Activated naive CD8-positive, alpha-beta T cell treated with anti-CD3 and anti-CD28 coated beads, Interleukin-2, amount 10 ng/mL, durations not matched to agents 7 days and 5 days (primary cell): Measurements from ENCODE around the gene NEK3. TPM values are rescaled to one million over a fixed set of nuclear protein-coding genes. Genes with fewer than 3 reads are reported as not detected.
"Not testable (repeated sequence)": the region's sequence is repeated elsewhere in the genome, so short reads cannot be mapped to it uniquely, and the experiment has no call there.

Experiments used
- ATAC-seq: fragments of 150-1000 bp; cut with Tn5 transposase; one replicate; pipeline ENCODE4 v1.10.0; 2021; ENCODE audit warnings: low read depth, moderate library complexity
- POLR2A ChIA-PET: fragments of 350-600 bp; sonication (Branson Sonifier 250); formaldehyde crosslinking; loops from one replicate; lab custom pipeline; 2021; ENCODE audit warnings: antibody characterized with exemption; lab: Charles Lee
- DNase-seq: peaks from one replicate; pipeline ENCODE4 v3.0.0; 2021
- H3K27ac Mint-ChIP-seq: one replicate; pipeline ENCODE4 v1.8.0; 2022; ENCODE audit warnings: mild to moderate bottlenecking, mixed read lengths
- H3K27me3 Mint-ChIP-seq: one replicate; pipeline ENCODE4 v1.8.0; 2022; ENCODE audit warnings: mild to moderate bottlenecking, moderate library complexity, mixed read lengths
- H3K36me3 Mint-ChIP-seq: one replicate; pipeline ENCODE4 v1.8.0; 2021; ENCODE audit warnings: mild to moderate bottlenecking, mixed read lengths
- H3K4me1 Mint-ChIP-seq: one replicate; pipeline ENCODE4 v1.8.0; 2021; ENCODE audit warnings: mixed read lengths
- H3K4me3 Mint-ChIP-seq: one replicate; pipeline ENCODE4 v1.8.0; 2022; ENCODE audit warnings: mild to moderate bottlenecking, moderate library complexity, mixed read lengths
- H3K9me3 Mint-ChIP-seq: one replicate; pipeline ENCODE4 v1.8.0; 2021; ENCODE audit warnings: mixed read lengths
- total RNA-seq, 2 experiments: library from RNA; stranded (reverse); gene quantifications; one replicate each; pipeline ENCODE4 v1.2.3, GENCODE V29; 2021

Gene NEK3
- total RNA-seq, 2 experiments from 2014 or later: 2.1 TPM

DNA sequence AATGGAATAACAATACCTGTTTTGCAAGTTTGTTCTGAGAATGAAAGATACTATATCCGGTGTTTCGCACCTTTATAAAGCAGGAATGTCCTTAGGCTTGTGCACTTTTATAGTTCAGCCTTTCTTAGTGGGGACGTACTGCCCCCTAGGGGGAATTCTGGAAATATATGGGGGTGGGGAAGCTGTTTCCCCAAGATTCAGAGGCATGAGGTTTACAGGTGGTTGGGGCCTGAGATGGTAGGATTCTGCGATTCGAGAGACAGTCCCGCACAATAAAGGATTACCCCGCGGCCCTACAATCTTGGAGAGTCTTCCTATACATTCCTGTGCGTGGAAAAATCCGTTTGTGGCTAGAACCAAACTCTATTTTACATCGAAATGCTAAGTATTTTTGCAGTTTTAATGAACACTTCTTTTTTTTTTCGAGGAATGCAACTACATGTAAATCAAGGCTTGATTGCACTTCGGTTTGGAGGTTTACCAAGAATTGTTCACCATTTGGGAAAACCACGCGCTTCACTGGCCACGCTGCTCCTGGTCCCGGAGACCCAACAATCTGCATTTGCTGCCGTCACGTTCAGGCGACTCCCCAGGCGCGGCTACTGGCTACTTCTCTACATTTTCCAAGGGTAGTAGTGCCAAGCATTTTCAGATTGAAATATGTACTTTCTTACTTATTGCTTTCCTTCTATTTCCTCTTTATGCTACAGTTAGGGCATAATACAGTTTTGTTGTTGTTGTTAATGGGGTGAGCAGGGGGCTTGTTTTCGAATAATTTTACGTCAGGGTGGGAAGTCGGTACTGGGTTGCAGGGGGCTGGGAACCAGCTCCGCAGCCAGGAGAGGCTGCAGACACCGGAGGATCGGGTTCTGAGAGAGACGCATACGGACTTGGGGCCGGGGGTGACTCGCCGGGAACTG lies 31.4 kb downstream of the NEK3 start:
- POLR2A ChIA-PET: no interaction called here
- Mint-ChIP-seq H3K4me3 (peak overlapping the region; percentile 85), H3K9me3 (no peaks in the 10 kb centered on the region), H3K27ac (no peak overlapping the region), H3K27me3 (peaks cover 14% of the 10 kb centered on the region), H3K36me3 (no peaks in the 10 kb centered on the region), H3K4me1 (peaks cover 11% of the 10 kb centered on the region)
- ATAC-seq (peak; percentile 53), DNase-seq (peak; percentile 39)

DNA sequence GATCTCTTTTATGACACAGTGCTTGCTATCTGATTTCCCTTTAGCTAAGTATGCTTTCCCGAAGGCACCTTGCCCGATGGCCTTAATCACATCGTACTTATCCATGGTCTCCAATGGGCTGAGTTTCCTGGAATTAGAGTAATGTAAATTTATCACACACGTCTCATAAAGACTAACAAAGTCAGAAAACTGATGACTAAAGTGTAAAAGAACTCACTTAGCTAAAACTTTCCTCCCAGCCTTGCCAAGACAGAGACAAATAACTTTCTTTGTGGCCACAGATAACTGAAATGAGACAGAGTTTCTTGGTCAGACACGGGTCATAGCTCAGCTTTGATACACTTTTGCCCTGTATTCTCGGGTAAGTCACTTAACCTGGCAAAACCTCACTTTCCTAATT lies 32.0 kb downstream of the NEK3 start:
- POLR2A ChIA-PET: no interaction called here
- no peak for ATAC-seq
- H3K4me1 Mint-ChIP-seq: peaks cover 11% of the 10 kb centered on the region

DNA sequence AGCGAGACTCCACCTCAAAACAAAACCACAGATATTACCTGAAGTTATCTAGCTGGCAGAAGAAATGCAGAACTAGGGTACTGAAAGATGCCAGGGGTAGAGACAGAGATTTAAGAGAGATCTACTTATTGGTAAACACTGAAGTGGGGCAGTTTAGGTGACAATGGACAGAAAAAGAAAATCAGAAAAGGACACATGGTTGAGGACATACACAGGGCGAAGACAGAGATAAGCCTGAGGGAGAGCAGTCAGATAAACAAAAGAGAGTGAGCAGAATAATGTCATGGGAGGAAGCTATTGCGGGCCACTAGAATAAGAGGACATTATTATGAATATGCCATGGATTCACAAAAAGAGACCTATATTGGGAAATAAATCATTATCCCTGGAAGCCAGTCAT lies 33.9 kb downstream of the NEK3 start:
- POLR2A ChIA-PET: no interaction called here
- no peaks in the 10 kb centered on the region for H3K36me3 Mint-ChIP-seq

More for the DNA sequence above, 32.0 kb downstream of the NEK3 start:
- Mint-ChIP-seq H3K27ac (no peak overlapping the region), H3K9me3 (no peaks in the 10 kb centered on the region), H3K36me3 (no peaks in the 10 kb centered on the region), H3K27me3 (peaks cover 16% of the 10 kb centered on the region), H3K4me3 (no peak overlapping the region)
- no peak for DNase-seq

DNA sequence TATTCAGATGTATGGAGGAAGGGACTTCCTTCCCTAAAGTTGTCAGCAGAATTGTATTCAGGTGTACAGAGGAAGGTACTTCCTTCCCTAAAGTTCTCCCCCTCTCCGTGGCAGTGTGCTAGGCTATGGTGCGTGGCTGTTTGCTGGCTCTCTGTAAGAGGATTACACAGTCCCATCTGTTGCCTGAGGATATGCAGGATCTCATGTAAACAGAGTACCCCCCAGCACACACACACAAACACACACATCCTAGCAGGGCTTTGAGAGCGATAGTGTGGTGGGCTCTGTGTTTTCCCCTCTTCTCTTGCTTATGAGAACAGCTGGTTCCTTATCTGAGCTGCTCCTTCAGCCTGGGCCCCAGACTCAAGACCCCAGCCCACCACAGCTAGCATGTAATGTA lies 40.8 kb downstream of the NEK3 start:
- no peaks in the 10 kb centered on the region for H3K36me3 Mint-ChIP-seq
- no peaks in the 10 kb centered on the region for H3K4me1 Mint-ChIP-seq
- ATAC-seq (no peak), DNase-seq (no peak)
- no peak overlapping the region for H3K27ac Mint-ChIP-seq
- no peaks in the 10 kb centered on the region for H3K9me3 Mint-ChIP-seq
- POLR2A ChIA-PET: no interaction called here
- H3K4me3 Mint-ChIP-seq: no peak overlapping the region
- peaks cover 19% of the 10 kb centered on the region for H3K27me3 Mint-ChIP-seq

More for the DNA sequence above, 33.9 kb downstream of the NEK3 start:
- H3K4me3 Mint-ChIP-seq: no peak overlapping the region
- H3K9me3 Mint-ChIP-seq: no peaks in the 10 kb centered on the region
- DNase-seq: no peak
- peaks cover 19% of the 10 kb centered on the region for H3K27me3 Mint-ChIP-seq
- ATAC-seq: no peak
- H3K4me1 Mint-ChIP-seq: peaks cover 11% of the 10 kb centered on the region
- no peak overlapping the region for H3K27ac Mint-ChIP-seq

DNA sequence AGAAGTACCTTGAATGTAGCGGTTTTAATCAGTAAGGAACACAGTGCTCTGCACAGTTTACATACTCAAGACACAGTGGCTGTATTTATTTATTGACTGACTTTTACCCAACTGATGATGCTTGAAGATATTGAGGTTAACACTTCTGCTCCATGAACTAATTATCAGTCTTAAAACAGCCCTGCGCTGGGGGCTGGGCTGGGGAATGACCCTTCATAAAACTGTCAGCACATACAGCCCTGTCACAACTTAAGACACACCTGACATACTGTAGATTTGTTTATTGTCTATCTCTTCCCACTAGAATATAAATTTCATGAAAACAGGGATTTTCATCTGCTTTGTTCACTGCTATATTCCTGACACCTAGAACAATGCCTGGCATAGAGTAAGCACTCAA lies 41.3 kb downstream of the NEK3 start:
- Mint-ChIP-seq H3K36me3 (no peaks in the 10 kb centered on the region), H3K4me3 (no peak overlapping the region), H3K27me3 (peaks cover 17% of the 10 kb centered on the region), H3K4me1 (no peaks in the 10 kb centered on the region), H3K27ac (no peak overlapping the region), H3K9me3 (no peaks in the 10 kb centered on the region)
- ATAC-seq (no peak), DNase-seq (no peak)
- POLR2A ChIA-PET: no interaction called here

DNA sequence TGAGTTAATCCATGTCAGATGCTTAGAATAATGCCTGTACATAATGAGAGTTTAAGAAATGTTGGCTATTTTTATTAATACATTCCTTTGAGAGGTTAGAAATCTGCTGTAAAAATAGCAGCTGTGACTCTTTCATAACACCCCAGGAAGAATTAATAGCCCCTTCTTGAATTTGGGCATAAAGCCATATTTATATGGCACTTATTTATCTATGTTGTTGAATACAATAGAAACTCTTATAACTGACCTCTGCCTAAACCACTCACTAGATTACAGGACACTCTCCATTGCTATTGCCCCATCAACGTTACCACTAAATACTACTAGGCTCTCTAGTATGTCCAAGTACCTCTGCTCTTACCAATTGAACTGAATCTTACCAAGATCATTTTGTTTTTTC lies 46.8 kb downstream of the NEK3 start:
- H3K36me3 Mint-ChIP-seq: no peaks in the 10 kb centered on the region
- no peaks in the 10 kb centered on the region for H3K9me3 Mint-ChIP-seq
- peaks cover 16% of the 10 kb centered on the region for H3K27me3 Mint-ChIP-seq
- POLR2A ChIA-PET: no interaction called here
- DNase-seq (no peak), ATAC-seq (no peak)
- no peaks in the 10 kb centered on the region for H3K4me1 Mint-ChIP-seq
- H3K27ac Mint-ChIP-seq: no peak overlapping the region
- H3K4me3 Mint-ChIP-seq: no peak overlapping the region

DNA sequence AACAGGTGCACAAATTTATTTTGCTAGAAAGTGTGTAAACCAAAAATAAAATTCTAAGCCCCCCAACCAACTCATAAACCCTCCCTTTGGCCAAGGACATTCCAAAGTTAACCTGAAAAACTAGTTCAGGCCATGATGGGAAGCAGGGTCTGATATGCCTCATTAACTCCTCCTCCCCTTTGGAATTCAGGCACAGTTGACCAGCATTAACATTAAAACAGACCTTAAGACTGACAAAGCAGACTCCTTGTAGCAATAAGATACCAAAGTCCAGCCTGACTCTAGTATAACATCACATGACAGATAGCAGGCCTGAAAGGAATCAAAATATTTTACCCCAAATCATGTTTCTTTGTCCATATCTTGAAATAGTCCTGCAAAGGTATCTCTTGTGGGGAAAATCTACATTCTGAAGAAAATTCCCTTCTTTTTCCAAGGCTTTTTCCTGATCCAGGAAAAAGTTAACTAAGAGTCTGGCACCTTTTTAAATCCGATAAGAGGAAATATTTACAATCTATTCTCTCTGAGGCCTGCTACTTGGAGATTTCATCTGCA lies 50.2 kb downstream of the NEK3 start:
- Mint-ChIP-seq H3K4me1 (no peaks in the 10 kb centered on the region), H3K27ac (no peak overlapping the region), H3K4me3 (no peak overlapping the region), H3K9me3 (no peaks in the 10 kb centered on the region), H3K36me3 (no peaks in the 10 kb centered on the region), H3K27me3 (peaks cover 16% of the 10 kb centered on the region)
- no peak for ATAC-seq
- POLR2A ChIA-PET: no interaction called here
- DNase-seq: no peak

DNA sequence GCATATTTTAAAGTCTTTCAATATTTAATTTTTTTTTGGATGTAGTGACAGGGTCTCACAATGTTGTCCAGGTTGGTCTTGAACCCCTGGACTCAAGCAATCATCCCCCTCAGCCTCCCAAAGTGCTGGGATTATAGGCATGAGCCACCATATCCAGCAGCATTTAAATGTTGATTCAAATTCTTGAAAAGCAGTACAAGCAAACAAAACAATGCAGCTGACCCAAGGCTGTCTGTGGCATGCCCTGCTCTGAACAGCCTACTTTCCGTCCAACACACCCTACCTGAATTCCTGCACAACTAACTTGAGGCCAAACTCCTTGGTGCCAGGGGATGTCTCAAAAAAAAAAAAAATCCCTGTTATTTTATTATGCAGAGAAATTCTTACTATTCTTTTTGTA lies 53.6 kb downstream of the NEK3 start:
- no peak for ATAC-seq
- no peaks in the 10 kb centered on the region for H3K36me3 Mint-ChIP-seq
- H3K27ac Mint-ChIP-seq: no peak overlapping the region
- POLR2A ChIA-PET: no interaction called here
- DNase-seq: no peak
- no peak overlapping the region for H3K4me3 Mint-ChIP-seq
- no peaks in the 10 kb centered on the region for H3K9me3 Mint-ChIP-seq
- no peaks in the 10 kb centered on the region for H3K4me1 Mint-ChIP-seq
- peaks cover 12% of the 10 kb centered on the region for H3K27me3 Mint-ChIP-seq

DNA sequence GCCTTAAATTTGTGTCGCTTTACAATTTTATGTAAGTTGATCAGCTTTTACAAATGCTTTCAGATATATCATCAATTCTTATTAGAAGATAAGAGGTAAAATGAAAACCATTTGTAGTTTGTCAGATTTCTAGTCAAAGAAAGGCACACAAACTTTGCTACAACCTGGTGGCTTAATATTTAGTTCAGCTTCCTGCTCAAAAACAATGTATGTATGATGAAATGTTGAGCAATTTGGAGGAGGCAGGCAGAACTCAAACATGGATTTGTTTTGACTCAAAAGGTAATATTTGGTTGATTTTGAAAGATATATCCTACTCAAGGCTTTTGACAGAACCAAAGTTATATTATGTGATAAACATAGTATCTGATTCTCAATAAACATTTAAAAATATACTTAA lies 54.8 kb downstream of the NEK3 start:
- Mint-ChIP-seq H3K27ac (no peak overlapping the region), H3K36me3 (no peaks in the 10 kb centered on the region), H3K27me3 (peaks cover 8% of the 10 kb centered on the region), H3K9me3 (no peaks in the 10 kb centered on the region), H3K4me1 (no peaks in the 10 kb centered on the region), H3K4me3 (no peak overlapping the region)
- POLR2A ChIA-PET: no interaction called here
- DNase-seq (no peak), ATAC-seq (no peak)

DNA sequence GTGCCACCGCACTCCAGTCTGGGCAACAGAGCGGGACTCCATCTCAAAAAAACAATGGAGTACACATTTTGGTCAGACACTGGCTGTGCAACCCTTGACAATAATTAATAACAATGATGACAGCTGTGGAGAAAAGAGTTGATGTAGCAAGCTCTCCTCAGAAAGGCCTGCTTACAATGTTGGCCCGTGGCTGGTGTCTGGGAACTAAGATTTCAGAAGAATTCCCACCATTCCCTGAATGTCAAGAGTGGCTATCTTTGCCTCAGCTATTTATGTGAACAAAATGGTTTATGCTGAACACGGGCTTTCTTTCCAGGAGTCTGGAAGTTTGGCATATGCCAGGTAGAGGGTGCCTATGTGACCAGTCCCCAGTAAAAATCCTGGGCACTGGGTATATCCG lies 56.0 kb downstream of the NEK3 start:
- peaks cover 8% of the 10 kb centered on the region for H3K27me3 Mint-ChIP-seq
- no peaks in the 10 kb centered on the region for H3K36me3 Mint-ChIP-seq
- ATAC-seq: no peak
- POLR2A ChIA-PET: no interaction called here
- H3K27ac Mint-ChIP-seq: no peak overlapping the region
- no peak overlapping the region for H3K4me3 Mint-ChIP-seq
- no peaks in the 10 kb centered on the region for H3K4me1 Mint-ChIP-seq
- no peak for DNase-seq
- no peaks in the 10 kb centered on the region for H3K9me3 Mint-ChIP-seq

DNA sequence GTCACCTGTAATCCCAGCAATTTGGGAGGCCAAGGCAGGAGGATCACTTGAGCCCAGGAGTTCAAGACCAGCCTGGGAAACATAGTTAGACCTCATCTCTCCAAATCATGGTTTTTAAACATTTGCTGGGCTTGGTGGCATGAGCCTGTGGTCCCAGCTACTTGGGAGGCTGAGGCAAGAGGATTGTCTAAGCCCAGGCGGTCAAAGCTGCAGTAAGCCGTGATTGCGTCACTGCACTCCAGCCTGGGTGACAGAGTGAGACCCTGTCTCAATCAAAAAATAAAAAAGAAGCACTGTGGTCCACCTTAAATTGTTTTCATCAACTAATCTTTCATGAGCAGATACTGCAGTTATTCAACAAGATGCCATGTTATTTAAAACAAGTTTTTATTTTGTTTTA lies 57.0 kb downstream of the NEK3 start:
- H3K9me3 Mint-ChIP-seq, H3K27ac Mint-ChIP-seq, DNase-seq, H3K27me3 Mint-ChIP-seq, H3K4me3 Mint-ChIP-seq, H3K4me1 Mint-ChIP-seq, ATAC-seq, H3K36me3 Mint-ChIP-seq, POLR2A ChIA-PET: not testable (repeated sequence)

DNA sequence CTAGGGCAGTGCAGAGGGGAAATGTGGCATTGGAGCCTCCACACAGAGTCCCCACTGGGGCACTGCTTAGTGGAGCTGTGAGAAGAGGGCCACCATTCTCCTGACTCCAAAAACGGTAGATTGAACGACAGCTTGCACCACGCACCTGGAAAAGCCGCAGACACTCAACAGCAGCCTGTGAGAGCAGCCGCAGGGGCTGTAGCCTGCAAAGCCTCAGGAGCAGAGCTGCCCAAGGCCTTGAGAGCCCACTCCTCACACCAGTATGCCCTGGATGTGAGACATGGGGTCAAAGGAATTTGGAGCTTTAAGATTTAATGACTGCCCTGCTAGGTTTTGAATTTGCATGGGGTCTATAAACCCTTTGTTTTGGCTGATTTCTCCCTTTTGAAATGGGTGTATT lies 62.2 kb downstream of the NEK3 start:
- no peaks in the 10 kb centered on the region for H3K9me3 Mint-ChIP-seq
- DNase-seq (no peak), ATAC-seq (no peak)
- peaks cover 7% of the 10 kb centered on the region for H3K27me3 Mint-ChIP-seq
- no peak overlapping the region for H3K27ac Mint-ChIP-seq
- no peaks in the 10 kb centered on the region for H3K36me3 Mint-ChIP-seq
- H3K4me3 Mint-ChIP-seq: no peak overlapping the region
- POLR2A ChIA-PET: no interaction called here
- no peaks in the 10 kb centered on the region for H3K4me1 Mint-ChIP-seq

DNA sequence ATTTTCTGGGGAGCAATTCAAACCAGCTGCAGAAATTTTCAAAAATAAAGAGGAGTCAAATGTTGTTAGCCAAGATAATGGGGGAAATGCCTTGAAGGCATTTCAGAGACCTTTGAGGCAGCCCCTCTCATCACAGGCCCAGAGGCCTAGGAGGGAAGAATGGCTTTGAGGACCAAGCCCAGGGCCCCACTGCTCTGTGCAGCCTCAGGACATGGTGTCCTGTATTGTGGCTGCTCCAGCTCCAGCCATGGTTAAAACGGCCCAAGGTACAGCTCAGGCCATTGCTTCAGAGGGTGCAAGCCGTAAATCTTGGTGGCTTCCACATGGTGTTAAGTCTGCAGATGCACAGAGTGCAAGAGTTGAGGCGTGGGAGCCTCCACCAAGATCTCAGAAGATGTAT lies 62.6 kb downstream of the NEK3 start:
- no peak overlapping the region for H3K27ac Mint-ChIP-seq
- no peak for DNase-seq
- no peak overlapping the region for H3K4me3 Mint-ChIP-seq
- no peaks in the 10 kb centered on the region for H3K4me1 Mint-ChIP-seq
- no peaks in the 10 kb centered on the region for H3K36me3 Mint-ChIP-seq
- H3K27me3 Mint-ChIP-seq: peaks cover 7% of the 10 kb centered on the region
- POLR2A ChIA-PET: no interaction called here
- no peak for ATAC-seq
- no peaks in the 10 kb centered on the region for H3K9me3 Mint-ChIP-seq

DNA sequence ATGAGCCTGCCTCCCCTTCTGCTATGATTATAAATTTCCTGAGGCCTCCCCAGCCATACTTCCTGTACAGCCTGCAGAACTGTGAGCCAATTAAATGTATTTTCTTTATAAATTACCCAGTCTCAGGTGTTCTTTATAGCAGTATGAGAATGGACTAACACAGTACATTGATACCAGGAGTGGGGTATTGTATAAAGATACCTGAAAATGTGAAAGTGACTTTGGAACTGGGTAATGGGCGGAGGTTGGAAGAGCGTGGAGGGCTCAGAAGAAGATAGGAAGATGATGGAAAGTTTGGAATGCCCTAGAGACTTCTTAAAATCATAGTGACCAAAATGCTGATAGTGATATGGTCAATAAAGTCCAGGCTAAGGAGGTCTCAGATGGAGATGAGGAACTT lies 63.3 kb downstream of the NEK3 start:
- POLR2A ChIA-PET: no interaction called here
- Mint-ChIP-seq H3K36me3 (no peaks in the 10 kb centered on the region), H3K4me1 (no peaks in the 10 kb centered on the region), H3K27me3 (peaks cover 9% of the 10 kb centered on the region), H3K9me3 (no peaks in the 10 kb centered on the region), H3K4me3 (no peak overlapping the region), H3K27ac (no peak overlapping the region)
- DNase-seq (no peak), ATAC-seq (no peak)
